ENCODE measurements around the gene SPDEF. TPM values are rescaled to one million over a fixed set of nuclear protein-coding genes. Genes with fewer than 3 reads are reported as not detected.

Gene SPDEF
- total RNA-seq, 1 donor from 2014 or later: 0.12 TPM

GRCh38 chr6:34544052-34544604 is 12.0 kb downstream of the SPDEF start:
- DNase-seq (ENCODE audit: low read depth, low spot score): no peak
- no peak for TF ChIP-seq CTCF (conservative IDR thresholded peaks at IDR 0.05)
- no peaks in the 10 kb centered on the region for H3K9me3 Mint-ChIP-seq
- H3K4me3 Mint-ChIP-seq: no peak overlapping the region
- no peaks in the 10 kb centered on the region for H3K27me3 Mint-ChIP-seq (ENCODE audit: low read depth)
- peak overlapping the region; percentile 60 for H3K27ac Mint-ChIP-seq (ENCODE audit: unreplicated experiment)
- H3K36me3 Mint-ChIP-seq (ENCODE audit: low read depth): no peaks in the 10 kb centered on the region
- no peaks in the 10 kb centered on the region for H3K4me1 Mint-ChIP-seq

GRCh38 chr6:34543421-34543820 is 12.7 kb downstream of the SPDEF start:
- Mint-ChIP-seq H3K9me3 (no peaks in the 10 kb centered on the region), H3K27me3 (ENCODE audit: low read depth) (no peaks in the 10 kb centered on the region), H3K4me1 (no peaks in the 10 kb centered on the region), H3K27ac (ENCODE audit: unreplicated experiment) (no peak overlapping the region), H3K36me3 (ENCODE audit: low read depth) (no peaks in the 10 kb centered on the region), H3K4me3 (no peak overlapping the region)
- DNase-seq (ENCODE audit: low read depth, low spot score): no peak
- TF ChIP-seq CTCF (conservative IDR thresholded peaks at IDR 0.05): no peak

GRCh38 chr6:34540841-34541240 is 15.3 kb downstream of the SPDEF start:
- TF ChIP-seq CTCF (conservative IDR thresholded peaks at IDR 0.05): no peak
- no peaks in the 10 kb centered on the region for H3K9me3 Mint-ChIP-seq
- DNase-seq (ENCODE audit: low read depth, low spot score): no peak
- no peak overlapping the region for H3K4me3 Mint-ChIP-seq
- H3K27ac Mint-ChIP-seq (ENCODE audit: unreplicated experiment): no peak overlapping the region
- H3K4me1 Mint-ChIP-seq: no peaks in the 10 kb centered on the region
- H3K36me3 Mint-ChIP-seq (ENCODE audit: low read depth): no peaks in the 10 kb centered on the region
- H3K27me3 Mint-ChIP-seq (ENCODE audit: low read depth): no peaks in the 10 kb centered on the region

- H3K27ac Mint-ChIP-seq (ENCODE audit: unreplicated experiment): no peak overlapping the region
- DNase-seq (ENCODE audit: low read depth, low spot score): no peak
- H3K4me1 Mint-ChIP-seq: no peaks in the 10 kb centered on the region
- no peaks in the 10 kb centered on the region for H3K36me3 Mint-ChIP-seq (ENCODE audit: low read depth)
- H3K27me3 Mint-ChIP-seq (ENCODE audit: low read depth): no peaks in the 10 kb centered on the region
- no peak for TF ChIP-seq CTCF (conservative IDR thresholded peaks at IDR 0.05)
- H3K9me3 Mint-ChIP-seq: no peaks in the 10 kb centered on the region
- no peak overlapping the region for H3K4me3 Mint-ChIP-seq
Observed at GRCh38 chr6:34540222-34540621, 15.9 kb downstream of the SPDEF start.

- Mint-ChIP-seq H3K4me3 (no peak overlapping the region), H3K27ac (ENCODE audit: unreplicated experiment) (no peak overlapping the region), H3K27me3 (ENCODE audit: low read depth) (no peaks in the 10 kb centered on the region), H3K4me1 (no peaks in the 10 kb centered on the region), H3K36me3 (ENCODE audit: low read depth) (no peaks in the 10 kb centered on the region), H3K9me3 (no peaks in the 10 kb centered on the region)
- DNase-seq (ENCODE audit: low read depth, low spot score): no peak
- TF ChIP-seq CTCF (conservative IDR thresholded peaks at IDR 0.05): no peak
Observed at GRCh38 chr6:34539181-34539580, 16.9 kb downstream of the SPDEF start.
